GM12891 (cell line): ENCODE data around the gene PPP4R2.

Experiments used
- PAX5 ChIP-seq: IDR thresholded peaks from 2 replicates; pipeline ENCODE4 v1.6.1; 2011; ENCODE audit warnings: low read length, moderate library complexity, mild to moderate bottlenecking; ENCODE audit not compliant: insufficient read depth, severe bottlenecking
- POLR2A ChIP-seq: IDR thresholded peaks from 2 replicates; pipeline ENCODE4 v1.6.1; 2011; ENCODE audit warnings: low read depth, low read length, control low read depth
- POLR2AphosphoS5 ChIP-seq: IDR thresholded peaks from 2 replicates; pipeline ENCODE4 v1.6.1; 2011; ENCODE audit warnings: low read depth, low read length, control low read depth
- TAF1 ChIP-seq: IDR thresholded peaks from 2 replicates; pipeline ENCODE4 v1.6.1; 2011; ENCODE audit warnings: low read depth, low read length, control low read depth

- TF ChIP-seq POLR2AphosphoS5: no peak
- no peak for TF ChIP-seq POLR2A
- TF ChIP-seq TAF1: no peak
- TF ChIP-seq PAX5: no peak
Observed at GRCh38 chr3:73056014-73056844, 59.6 kb downstream of the PPP4R2 start.
